HTR-8/SVneo (cell line): ENCODE data around the gene RBM26.

Experiments used
- DNase-seq: peaks from one replicate; pipeline ENCODE4 v3.0.0; 2011; ENCODE audit warnings: low spot score, mixed read lengths; ENCODE audit not compliant: insufficient read length
- FAIRE-seq: peaks from 2 replicates; lab custom pipeline; 2011; peaks lifted over from hg19 to GRCh38; lab: Jason Lieb, UNC

RBM26 gene

DNA sequence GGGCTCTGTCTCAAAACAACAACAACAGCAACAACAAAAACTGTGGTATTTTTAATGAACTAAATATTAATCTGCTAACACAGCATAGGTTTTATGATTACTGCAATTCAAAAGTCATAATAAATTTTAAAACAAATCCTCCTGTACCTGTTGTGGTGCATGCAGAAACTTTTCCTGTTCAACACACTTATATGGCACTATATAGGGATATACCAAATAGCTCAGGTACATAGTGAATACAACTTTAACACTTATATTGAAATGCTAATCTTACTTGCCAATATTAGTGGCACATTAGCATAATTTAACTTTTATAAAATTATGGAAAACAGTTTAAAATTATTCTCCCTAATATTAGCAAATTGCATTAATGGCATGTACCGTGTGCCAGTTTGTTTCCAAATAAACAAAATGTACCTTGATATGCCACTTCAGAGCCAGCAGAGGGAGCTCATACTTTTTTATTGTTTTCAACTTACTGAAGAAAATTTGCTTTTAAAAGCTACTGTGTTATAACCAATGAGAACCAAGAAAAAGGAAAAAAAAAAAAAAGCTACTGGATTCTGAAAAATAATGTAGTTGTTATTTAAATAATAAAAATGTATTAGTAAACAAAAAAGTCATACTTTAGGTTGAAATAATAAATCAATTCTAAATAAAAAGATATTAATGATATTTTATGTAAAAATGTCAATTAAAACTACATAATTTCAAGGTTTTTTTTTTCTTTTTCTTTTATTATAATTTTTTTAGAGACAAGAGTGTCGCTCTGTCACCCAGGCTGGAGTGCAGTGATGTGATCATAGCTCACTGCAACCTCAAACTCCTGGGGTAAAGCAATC is 18.0 kb upstream of the RBM26 start:
- DNase-seq (peak; percentile 10), FAIRE-seq (no peak)

DNA sequence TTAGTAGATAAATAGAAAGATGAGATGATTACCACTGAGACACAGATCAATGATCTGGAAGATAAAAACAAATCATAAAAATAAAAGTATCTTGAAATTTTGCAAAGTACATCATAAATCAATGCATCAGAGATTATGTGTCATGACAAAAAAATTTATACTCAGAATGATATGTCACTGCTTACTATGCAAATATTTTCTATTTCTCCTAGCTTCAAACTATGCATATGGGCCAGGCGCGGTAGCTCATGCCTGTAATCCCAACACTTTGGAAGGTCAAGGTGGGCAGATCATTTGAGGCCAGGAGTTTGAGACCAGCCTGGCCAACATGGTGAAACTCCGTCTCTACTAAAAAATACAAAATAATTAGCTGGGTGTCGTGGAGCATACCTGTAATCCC is 17.3 kb upstream of the RBM26 start:
- FAIRE-seq (no peak), DNase-seq (no peak)

DNA sequence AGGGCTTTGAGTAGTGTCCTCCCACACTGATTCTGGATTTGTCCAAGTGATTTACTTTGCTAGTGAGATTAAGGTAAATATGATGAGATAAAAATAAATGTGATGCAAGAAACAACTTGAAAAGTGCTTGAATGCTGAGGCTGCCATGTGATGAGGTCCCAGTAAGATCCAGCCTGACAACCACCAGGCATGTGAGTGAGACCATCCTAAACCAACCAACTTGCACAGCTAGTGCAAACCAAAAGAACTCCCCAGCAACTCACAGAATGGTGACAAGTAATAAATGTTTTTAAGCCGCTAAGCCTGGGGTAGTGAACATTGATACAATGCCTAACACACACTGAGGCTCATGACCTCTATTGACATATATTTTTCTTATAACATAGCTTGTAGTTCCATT is 13.3 kb upstream of the RBM26 start:
- DNase-seq, result no peak
- FAIRE-seq, result no peak

DNA sequence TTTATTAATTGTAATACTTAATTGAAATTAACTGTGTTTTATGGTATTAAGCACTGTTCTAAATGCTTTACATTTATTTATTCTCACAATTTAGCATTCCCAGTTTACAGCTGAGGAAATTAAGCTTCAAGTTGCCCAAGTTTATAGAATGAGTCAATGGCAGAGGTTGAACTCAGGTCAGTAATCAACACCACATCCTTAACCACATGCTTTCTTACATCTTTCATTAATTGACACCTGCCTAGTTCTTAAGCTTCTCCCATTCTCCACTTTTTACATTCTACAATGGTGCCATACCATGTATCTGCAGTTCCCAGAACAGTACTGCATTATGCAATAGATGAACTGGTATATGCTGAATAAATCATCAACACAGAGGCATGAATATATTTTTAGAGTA is 11.7 kb upstream of the RBM26 start:
- FAIRE-seq, result no peak
- DNase-seq, result no peak

DNA sequence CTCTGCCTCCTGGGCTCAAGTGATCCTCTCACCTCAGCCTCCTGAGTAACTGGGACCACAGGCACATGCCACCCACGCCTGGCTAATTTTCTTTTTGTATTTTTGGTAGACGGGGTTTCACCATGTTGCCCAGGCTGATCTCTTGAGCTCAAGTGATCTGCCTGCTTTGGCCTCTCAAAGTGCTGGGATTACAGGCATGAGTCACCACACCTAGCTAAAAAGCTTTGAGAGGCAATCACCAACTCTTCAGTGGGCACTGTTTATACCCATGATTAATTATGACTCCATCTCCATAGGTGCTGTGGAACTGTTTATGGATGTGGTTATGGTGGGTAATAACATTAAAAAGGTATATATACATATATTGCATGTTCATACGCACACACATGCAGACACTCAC is 7.5 kb upstream of the RBM26 start:
- DNase-seq, result no peak
- no peak for FAIRE-seq

DNA sequence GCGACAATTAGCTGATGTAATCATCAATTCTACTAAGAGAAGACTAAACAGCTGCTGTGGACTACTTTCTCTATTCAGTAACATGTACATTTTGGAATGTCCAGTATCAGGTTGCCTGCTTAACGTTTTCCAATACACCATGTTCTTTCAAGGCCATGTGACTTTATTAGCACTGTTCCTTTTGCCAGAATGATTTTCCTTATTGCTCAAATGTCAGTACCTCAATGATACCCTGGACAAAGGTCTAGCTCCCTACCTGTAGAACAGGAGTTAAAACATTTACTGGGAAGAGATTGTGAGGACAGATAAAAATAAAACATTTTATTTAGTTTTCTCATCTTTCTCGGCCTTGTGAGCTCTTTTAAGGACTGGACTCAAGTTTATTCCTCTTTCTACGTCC is 3.8 kb upstream of the RBM26 start:
- DNase-seq, result no peak

DNA sequence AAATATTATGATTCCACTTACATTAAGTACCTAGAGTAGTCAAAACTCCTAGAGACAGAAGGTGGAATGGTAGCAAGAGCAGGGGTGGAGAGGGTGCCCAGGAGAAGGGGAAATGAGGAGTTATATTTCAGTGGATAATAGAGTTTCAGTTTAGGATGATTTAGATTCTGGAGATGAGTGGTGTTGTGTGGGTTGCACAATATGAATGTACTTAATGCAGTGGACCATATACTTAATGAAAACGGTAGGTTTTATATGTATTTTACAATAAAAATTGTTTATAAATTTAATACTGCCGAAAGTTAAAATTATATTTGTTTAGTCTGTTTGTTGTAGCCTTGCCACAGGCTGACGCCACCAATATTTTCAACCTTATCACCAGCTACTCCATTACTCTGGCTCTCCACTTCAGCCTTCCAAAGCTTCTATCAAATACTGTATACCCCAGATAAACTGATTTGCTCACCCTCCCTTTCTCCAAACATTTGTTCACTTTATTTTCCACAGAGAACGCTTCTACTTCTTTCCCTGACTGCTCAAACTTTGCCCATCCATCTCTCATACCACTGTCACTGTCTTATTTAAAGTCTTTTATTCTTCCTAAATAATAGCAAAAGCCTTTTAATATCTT is 1.4 kb upstream of the RBM26 start:
- DNase-seq (no peak), FAIRE-seq (no peak)

More for the DNA sequence above, 3.8 kb upstream of the RBM26 start:
- no peak for FAIRE-seq

DNA sequence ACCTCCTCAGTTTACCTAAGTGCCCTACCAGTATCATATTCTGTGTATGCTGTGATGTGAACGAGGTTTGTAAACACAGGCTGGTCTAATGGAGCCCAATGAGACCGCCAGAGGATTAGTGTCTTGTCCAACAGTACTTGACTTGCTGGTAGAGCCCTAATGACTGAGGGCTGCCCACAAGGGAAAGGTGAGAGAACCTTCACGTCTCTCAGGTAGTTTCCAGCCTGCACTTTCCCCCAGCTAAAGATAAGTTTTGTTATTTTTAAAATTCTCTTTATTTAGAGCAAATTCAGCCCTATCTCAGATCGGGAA is 498 bp upstream of the RBM26 start:
- no peak for DNase-seq
- no peak for FAIRE-seq

DNA sequence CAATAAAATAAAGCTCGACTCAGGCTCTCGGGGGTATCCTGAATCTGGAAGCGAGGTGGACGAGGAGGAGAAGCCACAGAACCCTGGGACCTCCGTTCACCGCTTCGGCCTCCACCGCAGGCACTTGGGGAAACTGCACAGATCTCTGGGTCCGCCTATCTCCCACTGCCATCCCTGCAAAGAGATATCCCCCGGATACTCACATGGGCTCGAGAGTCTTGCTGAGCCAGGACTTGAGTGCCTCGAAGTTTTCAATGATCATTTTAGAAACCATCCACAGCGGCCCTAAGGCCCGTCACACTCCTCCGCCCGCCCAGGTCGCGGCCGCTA is 589 bp downstream of the RBM26 start:
- FAIRE-seq (no peak), DNase-seq (no peak)

DNA sequence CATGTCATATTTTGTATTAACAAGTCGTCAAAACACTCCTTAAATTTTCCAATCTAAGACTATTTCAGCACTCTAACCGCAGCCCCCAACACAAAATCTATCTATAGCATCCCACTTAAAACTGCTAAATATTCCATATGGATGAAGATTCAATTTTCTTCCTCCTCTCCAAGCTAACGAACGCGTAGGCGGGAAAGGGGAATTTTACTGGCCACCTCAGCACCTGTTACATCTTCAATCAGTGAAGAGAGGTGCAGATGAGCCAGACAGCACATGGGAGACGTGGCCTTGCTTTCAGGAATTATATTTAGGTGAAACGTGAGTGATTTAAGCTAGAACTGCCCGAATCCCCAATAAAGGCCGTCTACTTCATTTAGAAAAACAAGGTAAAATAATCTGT is 1.1 kb downstream of the RBM26 start:
- DNase-seq (no peak), FAIRE-seq (no peak)

DNA sequence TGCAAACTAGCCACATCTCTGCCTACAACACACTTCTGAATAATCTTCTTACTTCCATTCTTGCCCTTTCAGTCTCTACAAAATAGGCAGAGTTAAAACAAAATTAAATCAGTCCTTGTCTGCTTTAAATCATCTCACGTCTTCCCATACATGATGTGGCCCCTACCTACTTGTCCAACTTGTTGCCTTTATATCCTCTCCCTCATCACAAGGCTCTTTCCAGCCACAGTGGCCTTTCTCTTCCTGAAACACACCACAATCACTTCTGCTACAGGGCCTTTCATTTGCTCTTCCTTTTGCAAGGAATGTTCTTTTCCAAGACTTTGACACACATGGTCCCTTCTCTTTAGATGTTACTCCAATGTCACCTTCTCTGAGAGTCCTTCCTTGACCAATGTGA is 1.7 kb downstream of the RBM26 start:
- no peak for FAIRE-seq
- no peak for DNase-seq

DNA sequence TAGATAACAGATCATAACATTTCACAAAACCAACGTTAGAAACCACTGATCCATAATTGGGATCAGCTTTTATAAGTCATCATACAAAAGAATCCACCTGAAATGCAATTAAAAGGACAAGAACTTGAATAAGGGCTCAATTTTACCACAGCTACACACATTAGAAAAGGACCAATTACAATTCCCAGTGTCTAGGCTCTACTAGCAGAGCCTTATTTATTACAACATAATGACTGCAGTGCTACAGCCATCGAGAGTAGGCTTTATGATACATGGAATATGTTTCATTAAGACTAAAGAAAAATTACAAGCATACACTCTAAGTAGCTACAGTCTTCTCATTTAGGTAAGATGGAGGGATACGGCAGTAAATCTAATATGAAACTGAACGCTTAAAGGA is 2.9 kb downstream of the RBM26 start:
- no peak for FAIRE-seq
- no peak for DNase-seq

DNA sequence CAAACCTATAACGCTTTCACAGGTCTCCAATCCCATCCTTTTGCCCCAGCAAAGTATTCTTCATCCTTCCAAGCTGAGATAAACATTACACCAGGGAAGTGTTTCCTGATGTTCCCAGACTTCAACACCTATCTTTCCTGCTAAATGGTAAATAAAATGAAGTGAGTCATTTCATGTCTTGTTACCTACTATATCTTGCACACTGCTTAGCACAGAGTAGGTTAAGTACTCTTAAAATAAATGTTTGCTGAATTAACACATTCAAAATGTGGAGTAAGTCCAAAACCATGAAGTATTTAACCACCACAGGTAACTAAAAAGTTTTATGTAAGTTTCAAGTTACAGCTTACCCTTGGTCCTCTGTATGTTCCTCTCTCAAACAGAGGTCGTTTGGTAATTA is 3.4 kb downstream of the RBM26 start:
- FAIRE-seq (no peak), DNase-seq (no peak)

DNA sequence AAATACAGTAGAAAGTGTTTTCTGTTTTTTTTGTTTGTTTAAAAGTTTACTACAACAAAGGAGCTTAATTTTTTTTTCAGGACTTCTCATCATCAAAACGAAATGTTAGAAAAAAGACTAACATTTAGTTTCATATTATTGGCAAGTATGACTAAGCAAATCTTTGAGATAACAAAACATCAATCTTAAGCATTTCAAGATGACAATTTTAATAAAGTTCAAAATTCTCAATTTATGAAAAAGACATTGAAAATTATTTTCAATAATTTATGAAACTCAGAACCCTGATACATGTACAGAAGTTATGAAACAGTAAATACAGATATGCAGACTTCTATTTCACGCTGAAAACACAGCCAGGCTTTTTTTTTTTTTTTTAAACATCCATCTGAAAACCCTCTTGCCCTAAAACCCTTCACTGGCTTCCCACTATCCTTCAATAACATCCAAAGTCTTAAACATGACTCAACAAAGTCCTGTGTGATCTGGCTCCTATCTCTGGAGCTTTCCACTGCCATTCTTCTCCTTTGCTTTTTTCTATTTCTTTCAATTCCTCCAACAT is 3.9 kb downstream of the RBM26 start:
- no peak for FAIRE-seq
- no peak for DNase-seq

DNA sequence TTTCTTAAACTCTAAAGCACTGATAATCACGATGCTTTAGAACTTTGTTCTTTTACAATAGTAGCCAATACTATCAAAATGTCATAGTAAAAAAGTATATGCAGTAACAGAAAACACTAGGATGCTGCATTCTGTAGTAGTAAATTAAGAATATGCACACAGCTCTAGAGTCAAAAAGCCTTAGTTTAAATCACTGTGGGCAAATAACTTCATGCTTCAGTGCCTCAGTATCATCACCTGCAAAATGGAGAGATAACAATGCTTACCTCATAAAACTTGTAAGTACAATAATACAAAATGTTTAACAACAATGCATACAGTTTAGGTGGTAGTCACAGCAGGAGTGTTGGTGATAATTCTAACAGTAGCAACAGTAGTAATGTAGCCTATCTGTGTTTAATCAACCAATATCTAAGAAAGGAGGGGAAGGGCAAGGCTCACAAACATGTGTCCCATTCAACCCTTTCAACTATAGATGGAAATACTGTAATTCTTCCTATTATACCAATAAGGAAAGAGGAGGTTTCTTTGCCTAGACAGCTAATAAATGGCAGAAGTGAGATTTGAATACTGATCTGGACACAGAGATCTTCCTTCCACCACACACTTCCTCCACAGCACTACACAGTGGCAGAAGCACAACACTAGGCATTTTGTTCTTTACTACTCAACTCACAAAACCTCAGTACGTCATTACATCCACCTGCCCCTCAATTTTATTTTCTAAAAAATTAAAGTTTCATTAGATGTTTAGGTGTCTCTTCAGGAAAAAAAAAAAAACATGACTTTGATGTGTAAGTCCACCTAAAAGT is 4.6 kb downstream of the RBM26 start:
- DNase-seq (no peak), FAIRE-seq (no peak)

DNA sequence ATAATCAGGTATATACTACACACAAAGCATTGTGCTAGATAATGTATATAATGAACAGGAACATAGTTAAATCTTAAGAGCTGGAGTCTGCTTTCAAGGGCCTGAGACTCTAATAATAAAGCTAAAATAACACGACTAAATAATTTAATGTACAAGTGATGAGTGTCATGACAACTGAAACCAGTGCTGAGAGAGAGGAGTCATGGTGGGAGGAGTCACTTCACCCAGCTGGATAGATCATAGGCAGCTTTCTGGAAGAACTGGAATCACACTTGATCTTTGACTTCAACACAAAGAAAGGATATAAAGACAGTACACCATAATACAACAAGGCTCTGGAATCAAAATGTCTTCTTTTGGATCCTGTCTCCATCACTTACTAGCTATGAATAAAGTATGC is 7.1 kb downstream of the RBM26 start:
- no peak for FAIRE-seq

DNA sequence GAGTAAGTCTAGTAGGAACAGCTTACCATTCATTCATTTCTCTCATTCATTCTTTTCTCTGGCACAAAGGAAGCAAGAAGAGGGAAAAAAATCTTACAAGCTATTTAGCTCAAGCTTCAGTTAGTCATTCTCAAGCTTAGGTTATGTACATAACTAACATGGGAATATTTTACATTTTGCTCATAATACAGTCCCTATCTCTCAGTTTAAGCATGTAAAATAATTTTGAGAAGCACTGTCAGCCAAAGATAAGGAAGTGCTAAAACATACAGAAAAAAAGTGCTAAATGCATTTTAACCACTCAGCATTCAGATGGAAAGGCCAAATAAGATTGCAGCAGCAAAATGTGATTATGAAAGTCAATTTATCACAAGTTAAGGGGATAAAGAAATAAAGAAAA is 7.9 kb downstream of the RBM26 start:
- FAIRE-seq, result no peak
- no peak for DNase-seq

More for the DNA sequence above, 7.1 kb downstream of the RBM26 start:
- no peak for DNase-seq

DNA sequence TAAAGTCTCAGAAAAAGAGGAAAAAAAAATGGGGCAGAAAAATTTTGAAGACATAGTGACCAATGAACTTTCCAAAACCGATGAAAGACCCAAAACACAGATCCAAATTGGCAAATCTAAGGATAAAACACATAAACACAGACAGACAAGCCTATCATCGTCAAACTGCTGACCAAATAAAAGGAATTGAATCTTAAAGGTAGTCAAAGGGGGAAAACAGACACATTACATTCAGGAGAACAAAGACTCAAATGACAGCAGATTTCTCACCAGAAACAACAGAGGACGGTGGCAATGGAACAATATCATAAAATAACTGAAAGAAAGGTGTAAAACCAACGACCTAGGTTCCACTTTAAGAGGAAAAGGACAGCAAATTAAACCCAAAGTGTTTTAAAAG is 10.2 kb downstream of the RBM26 start:
- FAIRE-seq, result no peak
- DNase-seq, result no peak

DNA sequence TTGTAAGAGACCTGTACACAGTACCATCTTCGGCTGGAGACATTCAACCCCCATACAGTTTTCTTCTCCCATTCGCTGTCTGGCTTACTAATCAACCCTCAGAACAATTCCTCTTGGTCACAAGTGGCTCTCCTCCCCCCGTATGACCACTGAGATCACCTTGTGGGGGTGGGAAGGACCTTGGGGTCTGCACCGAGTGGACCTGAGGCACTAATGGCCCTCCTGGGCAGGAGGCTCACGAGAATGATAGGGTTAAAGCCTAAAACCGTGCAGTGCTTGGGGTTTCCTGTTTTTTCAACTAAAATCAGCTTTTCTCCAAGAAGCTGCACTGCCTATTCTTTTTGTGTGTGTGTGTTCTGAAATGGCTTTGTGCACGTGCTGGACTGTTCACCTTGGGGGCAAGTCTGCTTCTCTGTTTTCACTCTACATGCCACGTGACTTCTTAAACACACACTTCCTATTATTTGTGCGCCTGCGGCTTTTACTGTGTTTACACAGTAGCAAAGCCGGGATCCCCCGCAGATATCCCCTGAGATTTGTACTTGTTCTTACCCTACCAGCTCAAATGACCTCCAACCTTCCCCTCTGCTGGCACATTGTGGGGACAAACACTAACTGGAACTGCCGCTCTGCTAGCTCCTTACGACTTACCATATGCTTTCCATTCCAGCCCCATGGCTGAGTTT is 12.3 kb downstream of the RBM26 start:
- DNase-seq, result no peak

DNA sequence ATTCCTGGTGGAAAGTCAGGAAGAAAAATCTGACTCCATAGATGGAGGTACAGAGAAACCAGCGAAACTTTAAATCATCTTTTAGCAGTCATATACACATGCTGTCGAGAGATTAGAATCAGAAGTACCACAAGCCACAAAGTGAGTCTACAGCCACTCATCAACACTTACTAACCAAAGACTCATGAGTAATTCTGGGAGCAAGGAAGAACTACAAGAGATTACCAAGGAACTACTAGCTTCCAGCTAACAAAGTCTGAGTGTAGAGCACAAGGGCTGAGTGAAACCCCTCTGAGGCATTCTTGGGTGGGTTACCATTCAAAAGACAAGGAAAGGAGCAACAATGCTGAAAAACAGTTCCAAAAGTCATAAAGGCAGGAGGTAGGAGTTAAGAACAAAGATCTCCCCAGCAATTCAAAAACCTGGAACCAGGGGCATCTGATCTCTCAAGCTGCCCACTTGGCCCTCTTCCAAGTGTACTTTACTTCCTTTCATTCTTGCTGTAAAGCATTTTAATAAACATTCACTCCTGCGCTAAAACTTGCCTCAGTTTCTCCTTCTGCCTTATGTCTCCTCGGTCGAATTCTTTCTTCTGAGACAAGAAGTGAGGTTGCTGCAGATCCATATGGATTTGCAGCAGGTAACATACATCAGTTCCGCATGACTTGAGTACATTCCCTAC is 13.0 kb downstream of the RBM26 start:
- DNase-seq, result no peak
- FAIRE-seq, result no peak

More for the DNA sequence above, 12.3 kb downstream of the RBM26 start:
- FAIRE-seq, result no peak
